Stimulated activated CD8-positive, alpha-beta memory T cell treated with anti-CD3 and anti-CD28 coated beads, Interleukin-15, amount 100 ng/mL, for 4 hours (primary cell): Measurements from ENCODE around the gene CNTNAP2.

Source experiments
- DNase-seq, 2 donors: peaks; one replicate each; pipeline ENCODE4 v3.0.0-alpha.2; 2020; ENCODE audit warnings: low read depth in 2 of 2

The CNTNAP2 gene

GRCh38 chr7:148093375-148094166 is 1977.0 kb downstream of the CNTNAP2 start:
- no peak for DNase-seq

GRCh38 chr7:148095066-148095465 is 1978.5 kb downstream of the CNTNAP2 start:
- DNase-seq, result no peak

GRCh38 chr7:148104136-148104716 is 1987.6 kb downstream of the CNTNAP2 start:
- DNase-seq, result no peak

- DNase-seq, result no peak
Measured at GRCh38 chr7:148104924-148105323, 1988.3 kb downstream of the CNTNAP2 start.

GRCh38 chr7:148105853-148106252 is 1989.3 kb downstream of the CNTNAP2 start:
- no peak for DNase-seq

GRCh38 chr7:148107443-148108127 is 1991.0 kb downstream of the CNTNAP2 start:
- no peak for DNase-seq

- DNase-seq, result no peak
Measured at GRCh38 chr7:148108381-148108780, 1991.8 kb downstream of the CNTNAP2 start.

GRCh38 chr7:148110097-148110868 is 1993.7 kb downstream of the CNTNAP2 start:
- no peak for DNase-seq

- DNase-seq, result no peak
Measured at GRCh38 chr7:148114804-148115203, 1998.2 kb downstream of the CNTNAP2 start.

GRCh38 chr7:148115308-148115707 is 1998.7 kb downstream of the CNTNAP2 start:
- no peak for DNase-seq

GRCh38 chr7:148116195-148116594 is 1999.6 kb downstream of the CNTNAP2 start:
- no peak for DNase-seq

- DNase-seq, result no peak
Measured at GRCh38 chr7:148116829-148117403, 2000.3 kb downstream of the CNTNAP2 start.

- DNase-seq, result no peak
Measured at GRCh38 chr7:148118371-148118770, 2001.8 kb downstream of the CNTNAP2 start.

GRCh38 chr7:148121401-148121800 is 2004.8 kb downstream of the CNTNAP2 start:
- DNase-seq, result no peak

- DNase-seq, result no peak
Measured at GRCh38 chr7:148121847-148122246, 2005.2 kb downstream of the CNTNAP2 start.

GRCh38 chr7:148124477-148124876 is 2007.9 kb downstream of the CNTNAP2 start:
- DNase-seq, result no peak

GRCh38 chr7:148127374-148127773 is 2010.8 kb downstream of the CNTNAP2 start:
- no peak for DNase-seq

- DNase-seq, result no peak
Measured at GRCh38 chr7:148129023-148129422, 2012.4 kb downstream of the CNTNAP2 start.

- no peak for DNase-seq
Measured at GRCh38 chr7:148135116-148135515, 2018.5 kb downstream of the CNTNAP2 start.

GRCh38 chr7:148135997-148136396 is 2019.4 kb downstream of the CNTNAP2 start:
- DNase-seq, result no peak

- DNase-seq, result no peak
Measured at GRCh38 chr7:148142660-148143248, 2026.2 kb downstream of the CNTNAP2 start.
